Activated naive CD4-positive, alpha-beta T cell treated with anti-CD3 and anti-CD28 coated beads, Interleukin-2, amount 10 ng/mL, durations not matched to agents 7 days and 5 days (primary cell): Measurements from ENCODE around the gene CCDC80.

ENCODE experiments used
- CTCF ChIA-PET: fragments of 350-600 bp; sonication (Branson Sonifier 250); formaldehyde crosslinking; loops from one replicate; lab custom pipeline; 2021; ENCODE audit warnings: antibody characterized with exemption; lab: Charles Lee
- DNase-seq: peaks from one replicate; pipeline ENCODE4 v3.0.0-alpha.2; 2020
- H3K27ac Mint-ChIP-seq: one replicate; pipeline ENCODE4 v1.8.0; 2021; ENCODE audit warnings: mild to moderate bottlenecking, moderate library complexity, mixed read lengths
- H3K27me3 Mint-ChIP-seq: one replicate; pipeline ENCODE4 v1.8.0; 2021; ENCODE audit warnings: mild to moderate bottlenecking, mixed read lengths
- H3K36me3 Mint-ChIP-seq: one replicate; pipeline ENCODE4 v1.8.0; 2021; ENCODE audit warnings: mixed read lengths
- H3K4me1 Mint-ChIP-seq: one replicate; pipeline ENCODE4 v1.8.0; 2021; ENCODE audit warnings: mixed read lengths
- H3K4me3 Mint-ChIP-seq: one replicate; pipeline ENCODE4 v1.8.0; 2021; ENCODE audit warnings: mild to moderate bottlenecking, moderate library complexity, mixed read lengths
- H3K9me3 Mint-ChIP-seq: one replicate; pipeline ENCODE4 v1.8.0; 2021; ENCODE audit warnings: mixed read lengths

CCDC80 gene

DNA sequence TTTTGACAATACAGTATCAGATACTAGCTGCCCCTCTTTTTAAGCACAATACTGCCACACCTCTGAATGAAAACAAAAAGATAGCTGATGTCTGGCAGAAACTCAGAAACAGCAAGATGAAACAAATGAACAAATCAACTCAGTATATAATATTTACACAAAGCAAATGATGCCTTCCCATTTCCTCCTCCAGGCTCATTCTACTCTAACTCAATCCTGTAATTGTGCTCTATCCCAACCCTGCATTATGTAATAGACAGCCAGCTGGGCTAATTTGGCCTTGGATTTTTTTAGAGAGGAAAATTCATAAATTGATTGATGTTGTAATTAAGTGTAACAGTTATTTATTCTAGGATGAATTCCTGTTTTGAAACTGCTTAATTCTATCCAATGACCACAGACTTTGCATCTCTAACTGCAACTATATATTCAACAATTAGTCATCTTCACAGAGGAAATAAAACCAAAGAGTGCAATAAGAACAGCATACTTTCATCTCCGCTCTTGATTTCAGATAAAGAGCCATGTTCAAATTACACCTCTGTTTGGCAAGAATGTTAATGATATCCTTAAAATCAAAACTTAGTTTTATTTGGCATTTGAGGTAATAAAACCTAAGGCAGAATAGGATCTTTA is 85.3 kb downstream of the CCDC80 start:
- Mint-ChIP-seq H3K9me3 (peaks cover 8% of the 10 kb centered on the region), H3K27ac (no peak overlapping the region), H3K27me3 (no peaks in the 10 kb centered on the region), H3K36me3 (peaks cover 46% of the 10 kb centered on the region), H3K4me3 (no peak overlapping the region), H3K4me1 (peaks cover 33% of the 10 kb centered on the region)
- CTCF ChIA-PET: interaction anchor here (0.9 kb wide), 1 partner anchor 57 kb away, joined by 3 read pairs; no protein-coding TSS in a partner anchor
- no peak for DNase-seq

DNA sequence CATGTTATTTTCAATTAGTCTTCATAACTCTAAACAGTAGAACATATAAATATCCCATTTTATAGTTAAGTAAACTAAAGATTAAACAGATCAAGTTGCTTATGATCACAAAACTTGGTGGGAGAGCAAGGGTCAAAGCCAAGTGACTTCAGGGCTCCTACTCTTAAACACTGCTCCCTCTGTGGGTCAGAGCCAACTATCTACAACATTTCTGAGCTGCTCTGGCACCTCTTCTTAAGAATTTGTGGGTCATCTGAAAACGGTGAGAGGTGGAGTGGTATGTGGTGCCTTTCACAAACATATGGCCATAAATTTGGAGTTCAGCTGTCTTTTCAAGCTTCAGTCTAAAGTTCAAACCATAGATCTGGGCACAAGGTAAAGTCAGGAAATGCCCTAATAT is 90.1 kb downstream of the CCDC80 start:
- CTCF ChIA-PET: no interaction called here
- no peaks in the 10 kb centered on the region for H3K27me3 Mint-ChIP-seq

More for the DNA sequence above, 90.1 kb downstream of the CCDC80 start:
- DNase-seq: no peak
- Mint-ChIP-seq H3K36me3 (peaks cover 54% of the 10 kb centered on the region), H3K9me3 (peaks cover 8% of the 10 kb centered on the region), H3K4me1 (peaks cover 12% of the 10 kb centered on the region), H3K4me3 (no peak overlapping the region), H3K27ac (no peak overlapping the region)
